ENCODE measurements around the gene RHBDF1. TPM values are rescaled to one million over a fixed set of nuclear protein-coding genes. Genes with fewer than 3 reads are reported as not detected.

RHBDF1 gene
- total and polyA plus RNA-seq, 7 donors: 9.0 to 24.8 (median 18.3) TPM

DNA sequence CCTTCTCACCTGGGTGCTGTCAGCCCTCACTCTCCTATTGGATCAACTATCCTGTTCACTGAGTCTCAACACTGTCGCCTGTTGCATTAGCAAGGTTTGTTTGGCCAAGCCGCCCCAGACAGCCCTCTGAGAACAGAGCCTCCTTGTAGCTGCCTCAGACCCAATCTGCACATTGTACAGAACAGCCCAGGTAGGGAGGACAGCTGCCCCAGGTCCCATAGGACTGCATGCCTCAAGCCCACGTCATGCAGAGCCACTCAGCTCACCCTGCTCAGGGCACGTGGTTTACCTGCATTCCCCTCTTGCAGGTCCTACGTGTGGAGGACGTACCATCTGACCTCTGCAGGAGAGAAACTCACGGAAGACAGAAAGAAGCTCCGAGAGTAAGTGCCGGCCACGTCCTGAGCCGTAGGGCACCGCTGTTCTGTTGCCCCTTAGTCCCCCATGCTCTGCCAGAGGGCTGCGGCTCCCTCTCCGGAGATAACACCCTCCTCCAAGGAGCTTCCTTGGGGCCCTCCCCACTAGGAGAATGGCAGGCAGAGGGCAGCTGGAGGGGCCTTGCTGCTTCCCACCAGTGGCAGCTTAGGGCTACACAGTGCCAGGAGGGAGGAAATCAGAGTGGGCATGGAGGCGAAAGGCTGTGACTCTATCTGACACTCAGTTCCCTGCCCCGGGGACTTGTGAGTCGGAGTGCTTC lies 16.1 kb downstream of the RHBDF1 start:
- H3K4me3 ChIP-seq: no peak overlapping the region
- H3K27me3 ChIP-seq (ENCODE audit: insufficient read depth in 3 of 3, low read length in 2 of 3): no peaks in the 10 kb centered on the region
- 84 to 88% (median 87%) methylated on average over 17 of the region's 17 CpGs for WGBS, 3 donors
- intact Hi-C loops (cut with DNase I): no loop called here
- no peak for ATAC-seq
- H3K9me3 ChIP-seq: no peaks in the 10 kb centered on the region
- DNase-seq: peak; percentile 12 to 49
- TF ChIP-seq CTCF (IDR thresholded peaks at IDR 0.05): no peak
- H3K4me1 ChIP-seq: peaks cover 11% of the 10 kb centered on the region
- peaks cover 4 to 63% of the 10 kb centered on the region in 2 donors for H3K36me3 ChIP-seq (ENCODE audit: insufficient read depth in 1 of 2, low read depth in 1 of 2)
- H3K27ac ChIP-seq: no peak overlapping the region

DNA sequence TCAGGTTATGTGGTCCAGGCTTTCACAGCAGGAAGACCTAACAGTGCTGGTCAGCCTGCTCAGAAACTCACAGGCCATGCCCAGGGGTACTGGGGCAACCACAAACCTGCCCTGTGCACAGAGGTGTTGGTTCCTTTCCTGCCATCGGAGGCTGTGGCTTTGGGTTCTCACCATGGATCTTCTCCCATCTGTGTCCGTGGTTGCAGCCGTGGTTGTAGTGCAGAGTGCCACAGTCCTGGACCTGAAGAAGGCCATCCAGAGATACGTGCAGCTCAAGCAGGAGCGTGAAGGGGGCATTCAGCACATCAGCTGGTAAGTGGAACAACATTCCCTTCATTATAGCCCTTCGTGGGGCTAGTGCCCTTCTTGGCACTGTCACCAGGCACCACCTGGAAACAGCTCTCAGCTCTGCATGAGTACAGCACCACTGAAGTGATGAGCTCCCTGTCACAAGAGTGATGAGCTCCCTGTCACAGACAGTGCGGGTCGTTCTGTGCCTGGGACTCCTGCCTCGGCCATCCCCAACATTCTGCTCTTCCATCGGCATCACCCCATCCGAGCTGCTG lies 16.8 kb downstream of the RHBDF1 start:
- no peak for TF ChIP-seq CTCF (IDR thresholded peaks at IDR 0.05)
- peaks cover 4 to 60% of the 10 kb centered on the region in 2 donors for H3K36me3 ChIP-seq (ENCODE audit: insufficient read depth in 1 of 2, low read depth in 1 of 2)
- 81 to 85% (median 82%) methylated on average over 11 of the region's 11 CpGs for WGBS, 3 donors

GRCh38 chr16:54237-54581 lies 18.2 kb downstream of the RHBDF1 start:
- ATAC-seq (no peak), DNase-seq (peak in 1 of 2 donors; percentile 43)
- Histone ChIP-seq H3K27me3 (ENCODE audit: insufficient read depth in 3 of 3, low read length in 2 of 3) (no peaks in the 10 kb centered on the region), H3K36me3 (ENCODE audit: insufficient read depth in 1 of 2, low read depth in 1 of 2) (peaks cover 0 to 52% of the 10 kb centered on the region in 2 donors), H3K4me3 (peak overlapping the region; percentile 90), H3K27ac (no peak overlapping the region), H3K4me1 (peaks cover 11% of the 10 kb centered on the region), H3K9me3 (no peaks in the 10 kb centered on the region)
- intact Hi-C loops (cut with DNase I): no loop called here
- WGBS, 3 donors: 41 to 48% (median 42%) methylated on average over 12 of the region's 12 CpGs
- TF ChIP-seq CTCF (IDR thresholded peaks at IDR 0.05): no peak

More for the DNA sequence above, 16.8 kb downstream of the RHBDF1 start:
- no peak overlapping the region for H3K4me3 ChIP-seq
- H3K27ac ChIP-seq: no peak overlapping the region
- intact Hi-C loops (cut with DNase I): no loop called here
- DNase-seq (peak in 1 of 2 donors; percentile 47), ATAC-seq (no peak)
- H3K27me3 ChIP-seq (ENCODE audit: insufficient read depth in 3 of 3, low read length in 2 of 3): no peaks in the 10 kb centered on the region
- H3K9me3 ChIP-seq: no peaks in the 10 kb centered on the region
- H3K4me1 ChIP-seq: peaks cover 11% of the 10 kb centered on the region

GRCh38 chr16:53346-54236 lies 18.8 kb downstream of the RHBDF1 start, which contains the start of the genes POLR3K and SNRNP25:
POLR3K (minus strand) TSS chr16:53608; CDS start chr16:53586, 22 bp downstream.
SNRNP25 (plus strand) TSS chr16:53828; CDS start chr16:54017, 189 bp downstream.
- no peak for TF ChIP-seq CTCF (IDR thresholded peaks at IDR 0.05)
- Histone ChIP-seq H3K27me3 (ENCODE audit: insufficient read depth in 3 of 3, low read length in 2 of 3) (no peaks in the 10 kb centered on the region), H3K4me1 (peaks cover 11% of the 10 kb centered on the region), H3K27ac (peak within 1 kb of the TSS; percentile 80), H3K4me3 (peak within 1 kb of the TSS; percentile 90), H3K9me3 (no peaks in the 10 kb centered on the region), H3K36me3 (ENCODE audit: insufficient read depth in 1 of 2, low read depth in 1 of 2) (peaks cover 0 to 46% of the 10 kb centered on the region in 2 donors)
- DNase-seq (peak; percentile 100), ATAC-seq (peak; percentile 95 to 98 (median 96))
- WGBS, 3 donors: 1% methylated on average over 75 to 91 of the region's 91 CpGs
- intact Hi-C loops (cut with DNase I): no loop called here

Measured in psoas muscle (tissue), 8 donors.